IMR-90 (cell line): ENCODE measurements around the gene CANT1. TPM values are rescaled to one million over a fixed set of nuclear protein-coding genes. Genes with fewer than 3 reads are reported as not detected.

Experiments used
- ATAC-seq: fragments of 200-7000 bp; cut with Tn5 transposase; 2 replicates; pipeline ENCODE4 v1.9.1; 2020; ENCODE audit warnings: low read depth, mild to moderate bottlenecking, moderate library complexity
- BruUV-seq: library from RNA; stranded (reverse); fragments of 400-500 nt; replicated peaks from 2 replicates; lab custom pipeline; 2021; lab: Mats Ljungman, UMichigan
- CTCF ChIA-PET: fragments of 300-600 bp; formaldehyde crosslinking; extraction: SDS; loops from one replicate; lab custom pipeline; 2021; ENCODE audit warnings: antibody characterized with exemption; lab: Yijun Ruan, JAX
- POLR2A ChIA-PET: fragments of 300-600 bp; sonication (Branson Sonifier 250); formaldehyde crosslinking; loops from one replicate; lab custom pipeline; 2022; ENCODE audit warnings: antibody characterized with exemption; ENCODE audit not compliant: unreplicated experiment; lab: Charles Lee
- DNase-seq: peaks from one replicate; pipeline ENCODE4 v3.0.0; 2013
- H2AFZ ChIP-seq: replicated peaks from 2 replicates; pipeline ENCODE3; 2013; ENCODE audit warnings: low read length, mild to moderate bottlenecking; ENCODE audit not compliant: poor library complexity
- H2AK5ac ChIP-seq: 2 replicates; pipeline ENCODE4 v1.6.1; 2013; ENCODE audit warnings: low read depth, low read length, inconsistent platforms
- H2AK9ac ChIP-seq: replicated peaks from 2 replicates; pipeline ENCODE3; 2013; ENCODE audit warnings: mild to moderate bottlenecking, low read depth, low read length, moderate library complexity; ENCODE audit not compliant: poor library complexity
- H2BK120ac ChIP-seq: 2 replicates; pipeline ENCODE4 v1.6.1; 2013; ENCODE audit warnings: low read depth, low read length, inconsistent platforms
- H2BK15ac ChIP-seq: 3 replicates; pipeline ENCODE4 v1.6.1; 2013; ENCODE audit warnings: low read depth, low read length, inconsistent platforms
- H2BK20ac ChIP-seq: 2 replicates; pipeline ENCODE4 v1.6.1; 2013; ENCODE audit warnings: low read depth, mild to moderate bottlenecking, inconsistent platforms, low read length, moderate library complexity
- H2BK5ac ChIP-seq: 2 replicates; pipeline ENCODE4 v1.6.1; 2013; ENCODE audit warnings: mild to moderate bottlenecking, low read depth, low read length, inconsistent platforms; ENCODE audit not compliant: poor library complexity, severe bottlenecking
- H3K14ac ChIP-seq: replicated peaks from 2 replicates; pipeline ENCODE4 v1.6.1; 2013; ENCODE audit warnings: low read depth, low read length, inconsistent platforms
- H3K18ac ChIP-seq: 2 replicates; pipeline ENCODE4 v1.6.1; 2013; ENCODE audit warnings: low read depth, low read length, control low read depth
- H3K23ac ChIP-seq: 2 replicates; pipeline ENCODE4 v1.6.1; 2013; ENCODE audit warnings: low read depth, low read length, inconsistent platforms
- H3K27ac ChIP-seq: 2 replicates; pipeline ENCODE4 v1.5.1; 2013; ENCODE audit warnings: mild to moderate bottlenecking, control low read depth, low read length; ENCODE audit not compliant: insufficient read depth
- H3K27me3 ChIP-seq: 2 replicates; pipeline ENCODE4 v1.6.1; 2013; ENCODE audit warnings: low read length; ENCODE audit not compliant: control insufficient read depth, insufficient read depth
- H3K36me3 ChIP-seq: 2 replicates; pipeline ENCODE4 v1.6.1; 2013; ENCODE audit warnings: low read length, mixed read lengths; ENCODE audit not compliant: control insufficient read depth, insufficient read depth
- H3K4ac ChIP-seq: 2 replicates; pipeline ENCODE4 v1.6.1; 2013; ENCODE audit warnings: low read depth, low read length, inconsistent platforms
- H3K4me1 ChIP-seq: 2 replicates; pipeline ENCODE4 v1.6.1; 2013; ENCODE audit warnings: low read length, mixed read lengths; ENCODE audit not compliant: control insufficient read depth, insufficient read depth
- H3K4me2 ChIP-seq: 2 replicates; pipeline ENCODE4 v1.6.1; 2013; ENCODE audit warnings: low read depth, mild to moderate bottlenecking, control low read depth, low read length, moderate library complexity
- H3K4me3 ChIP-seq: 2 replicates; pipeline ENCODE4 v1.5.1; 2013; ENCODE audit warnings: low read depth, mild to moderate bottlenecking, control low read depth, low read length, moderate library complexity; ENCODE audit not compliant: insufficient read depth
- H3K56ac ChIP-seq: 2 replicates; pipeline ENCODE4 v1.6.1; 2013; ENCODE audit warnings: low read length, inconsistent platforms; ENCODE audit not compliant: insufficient read depth; ENCODE audit errors: extremely low read depth
- H3K79me1 ChIP-seq, 2 experiments: 2 replicates each; pipeline ENCODE4 v1.6.1; 2013; ENCODE audit warnings: low read length in 2 of 2, inconsistent platforms in 1 of 2, low read depth in 1 of 2
- H3K9ac ChIP-seq: 2 replicates; pipeline ENCODE4 v1.6.1; 2013; ENCODE audit warnings: low read depth, low read length, control low read depth
- H3K9me1 ChIP-seq: 2 replicates; pipeline ENCODE4 v1.6.1; 2013; ENCODE audit warnings: low read length, inconsistent platforms; ENCODE audit not compliant: insufficient read depth
- H3K9me3 ChIP-seq: 2 replicates; pipeline ENCODE4 v1.6.1; 2013; ENCODE audit warnings: low read length; ENCODE audit not compliant: control insufficient read depth, insufficient read depth
- H4K20me1 ChIP-seq: 2 replicates; pipeline ENCODE4 v1.6.1; 2013; ENCODE audit warnings: low read length, inconsistent platforms; ENCODE audit not compliant: insufficient read depth
- H4K5ac ChIP-seq: 2 replicates; pipeline ENCODE4 v1.6.1; 2013; ENCODE audit warnings: mild to moderate bottlenecking, low read depth, low read length, control low read depth
- H4K8ac ChIP-seq, 2 experiments: 2 replicates each; pipeline ENCODE4 v1.6.1; 2013; ENCODE audit warnings: low read depth in 2 of 2, low read length in 2 of 2, control low read depth in 1 of 2, inconsistent platforms in 1 of 2
- H4K91ac ChIP-seq: 2 replicates; pipeline ENCODE4 v1.6.1; 2013; ENCODE audit warnings: low read depth, low read length, inconsistent platforms; ENCODE audit not compliant: insufficient read depth
- BHLHE40 ChIP-seq: fragments of 150-350 bp; IDR thresholded peaks from 2 replicates; pipeline ENCODE4 v1.6.1; 2016; ENCODE audit warnings: mild to moderate bottlenecking, low read depth, low read length
- CEBPB ChIP-seq: IDR thresholded peaks from 2 replicates; pipeline ENCODE4 v1.6.1; 2012; ENCODE audit warnings: low read depth, low read length, improper control_type of control experiment
- CHD1 ChIP-seq: IDR thresholded peaks from 2 replicates; pipeline ENCODE4 v1.6.1; 2012; ENCODE audit warnings: low read depth, low read length, improper control_type of control experiment
- CTCF ChIP-seq: conservative IDR thresholded peaks from 2 replicates; pipeline ENCODE4 v1.5.1; 2012; ENCODE audit warnings: mild to moderate bottlenecking, low read depth, low read length, improper control_type of control experiment
- ELK1 ChIP-seq: fragments of 150-350 bp; IDR thresholded peaks from 2 replicates; pipeline ENCODE4 v1.6.1; 2016; ENCODE audit warnings: low read depth, mild to moderate bottlenecking, low read length, moderate library complexity, borderline replicate concordance
- FOS ChIP-seq: fragments of 150-350 bp; IDR thresholded peaks from 2 replicates; pipeline ENCODE4 v1.6.1; 2016; ENCODE audit warnings: low read depth, low read length
- MAFK ChIP-seq: IDR thresholded peaks from 2 replicates; pipeline ENCODE4 v1.6.1; 2012; ENCODE audit warnings: low read depth, low read length, improper control_type of control experiment
- MAZ ChIP-seq: IDR thresholded peaks from 2 replicates; pipeline ENCODE4 v1.6.1; 2012; ENCODE audit warnings: low read depth, mild to moderate bottlenecking, low read length, improper control_type of control experiment, moderate library complexity, borderline replicate concordance
- MXI1 ChIP-seq: IDR thresholded peaks from 2 replicates; pipeline ENCODE4 v1.6.1; 2012; ENCODE audit warnings: low read depth, mild to moderate bottlenecking, low read length, moderate library complexity, borderline replicate concordance
- NFE2L2 ChIP-seq: fragments of 150-350 bp; IDR thresholded peaks from 2 replicates; pipeline ENCODE4 v1.6.1; 2016; ENCODE audit warnings: low read depth, mild to moderate bottlenecking, low read length
- POLR2A ChIP-seq: IDR thresholded peaks from 2 replicates; pipeline ENCODE4 v1.6.1; 2012; ENCODE audit warnings: mild to moderate bottlenecking, low read depth, low read length
- RAD21 ChIP-seq: IDR thresholded peaks from 2 replicates; pipeline ENCODE4 v1.6.1; 2012; ENCODE audit warnings: low read length, improper control_type of control experiment
- RCOR1 ChIP-seq: IDR thresholded peaks from 2 replicates; pipeline ENCODE4 v1.6.1; 2012; ENCODE audit warnings: mild to moderate bottlenecking, low read length, improper control_type of control experiment; ENCODE audit not compliant: insufficient replicate concordance
- RFX5 ChIP-seq: IDR thresholded peaks from 2 replicates; pipeline ENCODE4 v1.8.0; 2012; ENCODE audit warnings: low read depth, mild to moderate bottlenecking, low read length, moderate library complexity
- SMC3 ChIP-seq: fragments of 150-350 bp; IDR thresholded peaks from 2 replicates; pipeline ENCODE4 v1.6.1; 2016; ENCODE audit warnings: low read depth, mild to moderate bottlenecking, antibody characterized with exemption, low read length, moderate library complexity
- WGBS, 2 experiments: methylation state at CpG; one replicate each; pipeline versions ENCODE4 v1.1.5 to v1.1.7; 2013; ENCODE audit warnings: missing lambda C conversion rate in 2 of 2; ENCODE audit not compliant: insufficient read length in 1 of 2; ENCODE audit errors: extremely low coverage in 2 of 2; 5-methylcytosine and 5-hydroxymethylcytosine counted together
- dilution Hi-C: fragments of 300-500 bp; cut with HindIII; formaldehyde crosslinking; loops from one replicate; pipeline ENCODE4 v1.14.3; 2018; ENCODE audit warnings: low sequenced_read_pairs; ENCODE audit not compliant: unreplicated experiment
- in situ Hi-C: fragments of 300-500 bp; cut with MboI; formaldehyde crosslinking; loops from 3 replicates; pipeline ENCODE4 v1.14.3; 2019; ENCODE audit warnings: low sequenced_read_pairs, inconsistent platforms, mixed read lengths
- intact Hi-C: fragments of 100-400 bp; cut with micrococcal nuclease; formaldehyde crosslinking; loops from 2 replicates; pipeline ENCODE4 v1.10.0; 2022
- polyA plus RNA-seq, 3 experiments: library from polyadenylated mRNA; depleted of rRNA; stranded (reverse); fragments of >200 nt; gene quantifications; 2 replicates each; pipeline ENCODE4 v1.2.3, GENCODE V29; 2012; ENCODE audit warnings: low replicate concordance in 1 of 3
- total RNA-seq: library from RNA; depleted of rRNA; stranded (reverse); fragments of >200 nt; gene quantifications from 2 replicates; pipeline ENCODE4 v1.2.3, GENCODE V29; 2012

Gene CANT1
- total and polyA plus RNA-seq, 2 of the 4 experiments (the other 2 are of a cell fraction): 51.8 to 73.4 TPM

GRCh38 chr17:78991906-78992532 is 17.5 kb downstream of the CANT1 start:
- no peak overlapping the region for H3K14ac ChIP-seq
- peaks cover under 1% of the 10 kb centered on the region; the same call in 1 of the 2 replicates for H3K4me1 ChIP-seq
- DNase-seq (no peak), ATAC-seq (no peak)
- H4K5ac ChIP-seq: no peak overlapping the region
- TF ChIP-seq MAZ: no peak
- TF ChIP-seq CTCF: no peak
- no peak for TF ChIP-seq FOS
- no peak for TF ChIP-seq MAFK
- TF ChIP-seq RFX5: no peak
- TF ChIP-seq MXI1: no peak
- no peak for TF ChIP-seq RAD21
- TF ChIP-seq ELK1: no peak
- TF ChIP-seq NFE2L2: no peak
- TF ChIP-seq RCOR1: no peak
- TF ChIP-seq SMC3: no peak
- TF ChIP-seq POLR2A: no peak
- no peak for TF ChIP-seq CHD1
- no peak for TF ChIP-seq CEBPB
- no peak for TF ChIP-seq BHLHE40
- ChIA-PET POLR2A (no interaction called here), CTCF (no interaction called here)
- no peak overlapping the region for H3K56ac ChIP-seq
- no peak overlapping the region for H3K23ac ChIP-seq
- no peak overlapping the region for H3K18ac ChIP-seq
- no peak overlapping the region for H3K4ac ChIP-seq
- whole genome bisulfite sequencing, 2 experiments: 96% methylated on average over 5 of the region's 22 CpGs; no CpG with 5 or more reads in 1 of the 2 experiments
- no peak overlapping the region for H2BK15ac ChIP-seq
- H3K27me3 ChIP-seq: no peaks in the 10 kb centered on the region
- dilution Hi-C loops: no loop called here
- H3K4me3 ChIP-seq: no peak overlapping the region
- intact Hi-C loops: no loop called here
- H4K91ac ChIP-seq: no peak overlapping the region
- H2AFZ ChIP-seq: no peak overlapping the region
- no peak overlapping the region for H2BK5ac ChIP-seq
- H2BK20ac ChIP-seq: no peak overlapping the region
- no peak overlapping the region for H3K4me2 ChIP-seq
- H3K27ac ChIP-seq: no peak overlapping the region
- peaks cover 16% of the 10 kb centered on the region for H4K20me1 ChIP-seq
- peaks cover 15 to 43% of the 10 kb centered on the region in 2 experiments for H3K79me1 ChIP-seq
- no peak overlapping the region for H2AK5ac ChIP-seq
- in situ Hi-C loops: no loop called here
- no peak overlapping the region for H2BK120ac ChIP-seq
- no peaks in the 10 kb centered on the region for H3K9me3 ChIP-seq
- H2AK9ac ChIP-seq: no peak overlapping the region
- TSS peak; percentile 72 for BruUV-seq
- H4K8ac ChIP-seq: no peak overlapping the region
- H3K36me3 ChIP-seq: peaks cover 58% of the 10 kb centered on the region
- H3K9me1 ChIP-seq: no peaks in the 10 kb centered on the region
- no peak overlapping the region for H3K9ac ChIP-seq
